ENCODE data around the gene COL11A1.
"Not testable (repeated sequence)": the region's sequence is repeated elsewhere in the genome, so short reads cannot be mapped to it uniquely, and the experiment has no call there.

The COL11A1 gene

GRCh38 chr1:103108376-103109150 lies at the start of gene COL11A1:
Gene COL11A1 (minus strand): TSS chr1:103108522. CDS start chr1:103108178, 344 bp downstream.
- DNase-seq (ENCODE audit: insufficient read length, low spot score): no peak
- no peak for TF ChIP-seq POLR2A (IDR thresholded peaks at IDR 0.05; ENCODE audit: low read depth, low read length)
- no peak for FAIRE-seq

- no peak for DNase-seq (ENCODE audit: insufficient read length, low spot score)
- no peak for FAIRE-seq
- no peak for TF ChIP-seq POLR2A (IDR thresholded peaks at IDR 0.05; ENCODE audit: low read depth, low read length)
Observed at GRCh38 chr1:103156966-103157365, 48.6 kb upstream of the COL11A1 start.

- DNase-seq (ENCODE audit: insufficient read length, low spot score): no peak
- no peak for FAIRE-seq
- TF ChIP-seq POLR2A (IDR thresholded peaks at IDR 0.05; ENCODE audit: low read depth, low read length): no peak
Observed at GRCh38 chr1:103146166-103146565, 37.8 kb upstream of the COL11A1 start.

GRCh38 chr1:103145449-103145848 lies 37.1 kb upstream of the COL11A1 start:
- no peak for FAIRE-seq
- no peak for TF ChIP-seq POLR2A (IDR thresholded peaks at IDR 0.05; ENCODE audit: low read depth, low read length)
- no peak for DNase-seq (ENCODE audit: insufficient read length, low spot score)

- DNase-seq (ENCODE audit: insufficient read length, low spot score) (no peak), FAIRE-seq (no peak)
- no peak for TF ChIP-seq POLR2A (IDR thresholded peaks at IDR 0.05; ENCODE audit: low read depth, low read length)
Observed at GRCh38 chr1:103144681-103145080, 36.4 kb upstream of the COL11A1 start.

GRCh38 chr1:103142461-103142860 lies 34.1 kb upstream of the COL11A1 start:
- no peak for TF ChIP-seq POLR2A (IDR thresholded peaks at IDR 0.05; ENCODE audit: low read depth, low read length)
- FAIRE-seq: no peak
- DNase-seq (ENCODE audit: insufficient read length, low spot score): no peak

- DNase-seq (ENCODE audit: insufficient read length, low spot score) (no peak), FAIRE-seq (no peak)
- no peak for TF ChIP-seq POLR2A (IDR thresholded peaks at IDR 0.05; ENCODE audit: low read depth, low read length)
Observed at GRCh38 chr1:103129796-103130195, 21.5 kb upstream of the COL11A1 start.

- FAIRE-seq (no peak), DNase-seq (ENCODE audit: insufficient read length, low spot score) (no peak)
- TF ChIP-seq POLR2A (IDR thresholded peaks at IDR 0.05; ENCODE audit: low read depth, low read length): no peak
Observed at GRCh38 chr1:103129255-103129654, 20.9 kb upstream of the COL11A1 start.

GRCh38 chr1:103128256-103128655 lies 19.9 kb upstream of the COL11A1 start:
- not testable (repeated sequence) for FAIRE-seq; DNase-seq (ENCODE audit: insufficient read length, low spot score)

GRCh38 chr1:103125219-103125618 lies 16.9 kb upstream of the COL11A1 start:
- DNase-seq (ENCODE audit: insufficient read length, low spot score) (no peak), FAIRE-seq (no peak)
- no peak for TF ChIP-seq POLR2A (IDR thresholded peaks at IDR 0.05; ENCODE audit: low read depth, low read length)

- TF ChIP-seq POLR2A (IDR thresholded peaks at IDR 0.05; ENCODE audit: low read depth, low read length): no peak
- no peak for FAIRE-seq
Observed at GRCh38 chr1:103122983-103123720, 14.8 kb upstream of the COL11A1 start.

GRCh38 chr1:103120981-103121380 lies 12.7 kb upstream of the COL11A1 start:
- FAIRE-seq (no peak), DNase-seq (ENCODE audit: insufficient read length, low spot score) (no peak)
- TF ChIP-seq POLR2A (IDR thresholded peaks at IDR 0.05; ENCODE audit: low read depth, low read length): no peak

More at GRCh38 chr1:103122983-103123720, 14.8 kb upstream of the COL11A1 start:
- DNase-seq (ENCODE audit: insufficient read length, low spot score): no peak

- no peak for TF ChIP-seq POLR2A (IDR thresholded peaks at IDR 0.05; ENCODE audit: low read depth, low read length)
- DNase-seq (ENCODE audit: insufficient read length, low spot score): no peak
- peak; percentile 53 for FAIRE-seq
Observed at GRCh38 chr1:103112546-103112945, 4.2 kb upstream of the COL11A1 start.

GRCh38 chr1:103111926-103112325 lies 3.6 kb upstream of the COL11A1 start:
- FAIRE-seq (no peak), DNase-seq (ENCODE audit: insufficient read length, low spot score) (no peak)
- no peak for TF ChIP-seq POLR2A (IDR thresholded peaks at IDR 0.05; ENCODE audit: low read depth, low read length)

GRCh38 chr1:103110701-103111100 lies 2.4 kb upstream of the COL11A1 start:
- DNase-seq (ENCODE audit: insufficient read length, low spot score) (no peak), FAIRE-seq (peak; percentile 20)
- no peak for TF ChIP-seq POLR2A (IDR thresholded peaks at IDR 0.05; ENCODE audit: low read depth, low read length)

All from H54 (cell line).